CD4-positive, alpha-beta T cell treated with Interleukin-17A for 4 hours (primary cell): ENCODE measurements around the gene FAM177B.
"Not testable (repeated sequence)": the region's sequence is repeated elsewhere in the genome, so short reads cannot be mapped to it uniquely, and the experiment has no call there.

ENCODE experiments used
- DNase-seq: peaks from one replicate; pipeline ENCODE4 v3.0.0-alpha.2; 2020; ENCODE audit warnings: mixed read lengths

FAM177B gene

GRCh38 chr1:222741630-222742457, 4.8 kb downstream of the FAM177B start:
- DNase-seq: not testable (repeated sequence)

GRCh38 chr1:222749927-222750326, 12.9 kb downstream of the FAM177B start:
- no peak for DNase-seq

DNA sequence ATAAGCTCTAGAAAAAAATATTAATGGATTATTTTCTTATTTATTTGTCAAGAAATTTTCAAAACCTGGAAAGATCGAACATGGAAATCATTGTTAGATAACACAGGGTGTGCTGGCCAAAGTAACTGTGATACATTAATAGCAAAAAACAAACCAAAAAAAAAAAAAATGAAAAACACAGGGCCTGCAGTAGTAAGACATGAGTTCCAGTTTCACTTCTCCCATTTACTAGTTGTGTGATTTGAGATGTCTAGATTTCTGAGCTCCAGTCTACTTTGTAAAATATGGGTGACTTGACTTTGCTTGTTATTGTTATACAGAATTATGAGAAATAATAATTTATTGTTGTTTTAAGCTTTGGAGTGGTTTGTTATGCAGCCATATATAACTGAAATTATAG, 13.6 kb downstream of the FAM177B start:
- DNase-seq: no peak

DNA sequence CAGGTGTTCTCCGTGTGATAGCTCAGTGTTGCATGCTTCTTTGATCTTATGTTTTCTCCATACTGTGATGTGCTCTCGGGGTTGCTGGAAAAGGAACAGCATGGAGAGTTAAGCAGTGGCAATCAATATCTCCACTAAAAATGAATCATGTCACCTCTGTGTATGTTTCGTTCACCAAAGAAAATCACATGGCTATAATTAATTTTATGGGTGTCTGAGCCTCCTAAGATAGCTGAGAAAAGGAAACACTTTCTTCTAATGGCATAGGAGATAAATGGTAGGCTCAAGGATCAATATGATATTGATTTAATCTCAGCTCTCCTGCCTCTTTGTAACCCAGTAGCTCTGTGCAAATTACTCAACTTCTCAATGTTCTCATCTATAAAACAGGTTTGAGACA, 14.3 kb downstream of the FAM177B start:
- DNase-seq: no peak

GRCh38 chr1:222754366-222755139, 17.6 kb downstream of the FAM177B start:
- no peak for DNase-seq

DNA sequence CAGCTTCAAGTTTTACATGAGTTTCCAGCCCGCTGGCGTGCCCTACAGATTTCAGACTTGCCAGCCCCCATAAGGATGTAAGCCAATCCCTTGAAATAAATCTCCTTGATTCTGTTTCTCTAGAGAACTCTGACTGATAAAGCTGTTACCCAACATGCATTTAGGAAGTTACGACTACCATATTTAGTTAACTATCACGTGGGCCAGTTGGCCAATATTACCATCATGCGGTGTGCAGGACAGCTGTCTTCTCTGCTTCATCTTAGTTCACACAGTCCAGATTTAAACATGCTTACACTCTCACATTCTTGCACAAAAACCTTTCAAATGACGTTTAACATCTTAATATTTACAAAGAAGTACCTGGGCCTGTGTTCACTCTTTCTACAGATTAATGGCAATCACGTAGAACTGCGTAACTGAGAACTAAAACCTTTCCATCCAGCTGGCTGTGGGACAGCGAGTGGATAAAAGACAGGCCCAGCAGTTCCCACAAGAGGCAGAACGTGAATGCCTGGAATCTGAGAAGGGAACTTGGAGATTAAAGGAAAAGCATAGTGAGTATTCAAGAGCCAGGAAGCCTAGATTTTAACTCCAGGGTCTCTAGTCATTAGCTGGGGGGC, 20.8 kb downstream of the FAM177B start:
- no peak for DNase-seq

DNA sequence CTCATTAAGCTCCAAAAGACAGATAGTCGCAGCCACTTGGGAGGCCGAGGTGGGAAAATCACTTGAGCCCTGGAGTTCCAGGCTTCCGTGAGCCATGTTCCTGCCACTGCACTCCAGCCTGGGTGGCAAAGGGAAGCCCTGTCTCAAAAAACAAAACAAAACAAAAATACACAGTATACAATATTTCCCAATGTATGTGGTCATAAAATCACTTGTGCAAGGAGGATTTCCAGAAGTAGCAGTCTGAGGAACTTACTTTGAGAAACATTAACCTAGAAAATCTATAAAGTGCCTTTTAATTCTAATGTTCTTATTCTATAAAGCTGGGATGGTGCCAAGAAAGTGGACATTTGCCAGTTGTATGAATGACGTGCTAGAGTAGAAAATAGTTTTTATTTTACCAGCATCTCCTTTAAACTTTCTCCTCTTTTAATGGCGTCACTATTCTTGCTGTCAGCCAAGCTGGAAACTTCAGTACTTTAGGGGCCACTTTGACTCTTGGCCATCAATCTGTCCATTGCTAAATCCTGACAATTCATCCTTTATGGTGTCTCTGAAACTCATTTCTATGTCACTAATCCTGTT, 22.5 kb downstream of the FAM177B start:
- no peak for DNase-seq

- DNase-seq: no peak
These were observed 24.1 kb downstream of the FAM177B start for GRCh38 chr1:222761083-222761482.

DNA sequence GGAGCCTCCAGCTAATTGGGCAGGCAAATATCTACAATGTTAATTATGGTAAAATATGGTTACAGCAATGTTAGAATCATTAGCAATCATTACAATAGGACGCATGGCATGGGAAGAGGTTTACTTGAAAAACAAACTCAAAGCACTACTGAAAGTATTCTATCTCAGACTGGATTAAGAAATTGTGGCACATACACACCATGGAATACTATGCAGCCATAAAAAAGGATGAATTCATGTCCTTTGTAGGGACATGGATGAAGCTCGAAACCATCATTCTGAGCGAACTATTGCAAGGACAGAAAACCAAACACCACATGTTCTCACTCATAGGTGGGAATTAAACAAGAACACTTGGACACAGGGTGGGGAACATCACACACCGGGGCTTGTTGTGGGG, 25.2 kb downstream of the FAM177B start:
- DNase-seq: not testable (repeated sequence)

- no peak for DNase-seq
These were observed 30.2 kb downstream of the FAM177B start for GRCh38 chr1:222767152-222767571.

- DNase-seq: no peak
These were observed 31.6 kb downstream of the FAM177B start for GRCh38 chr1:222768592-222768991.

GRCh38 chr1:222769181-222769580, 32.2 kb downstream of the FAM177B start:
- DNase-seq: no peak

DNA sequence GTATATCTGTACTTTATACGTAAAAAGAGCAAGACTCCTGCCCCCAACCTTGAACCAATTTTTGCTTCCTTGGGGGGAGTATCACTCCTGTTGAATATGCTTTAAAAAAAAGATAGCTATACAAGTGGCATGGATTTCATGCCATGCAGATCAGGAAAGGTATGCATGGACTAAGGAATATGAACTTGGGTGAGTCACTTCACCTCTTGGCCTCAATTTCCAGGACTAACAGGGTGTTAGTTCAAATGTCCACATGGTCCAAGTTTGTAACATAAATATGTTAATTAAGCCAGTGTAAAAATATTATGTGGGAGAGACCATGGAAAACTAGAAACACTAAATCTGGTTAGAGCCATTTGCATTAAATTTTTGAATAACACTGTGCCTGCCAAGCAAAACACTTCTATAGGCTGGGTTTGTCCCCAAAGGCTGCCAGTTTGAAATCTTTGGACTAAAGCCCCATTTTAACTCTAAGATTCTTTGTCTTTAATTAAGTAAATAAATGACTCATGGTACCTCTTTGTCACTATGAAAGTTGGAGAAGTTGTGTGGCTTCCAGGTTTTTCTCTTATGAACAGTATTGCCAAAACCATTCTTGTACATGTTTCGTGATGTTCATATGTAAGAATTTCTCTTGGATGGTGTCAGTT, 33.1 kb downstream of the FAM177B start:
- DNase-seq: no peak

- no peak for DNase-seq
These were observed 36.0 kb downstream of the FAM177B start for GRCh38 chr1:222772996-222773379.

- no peak for DNase-seq
These were observed 40.5 kb downstream of the FAM177B start for GRCh38 chr1:222777463-222777862.

DNA sequence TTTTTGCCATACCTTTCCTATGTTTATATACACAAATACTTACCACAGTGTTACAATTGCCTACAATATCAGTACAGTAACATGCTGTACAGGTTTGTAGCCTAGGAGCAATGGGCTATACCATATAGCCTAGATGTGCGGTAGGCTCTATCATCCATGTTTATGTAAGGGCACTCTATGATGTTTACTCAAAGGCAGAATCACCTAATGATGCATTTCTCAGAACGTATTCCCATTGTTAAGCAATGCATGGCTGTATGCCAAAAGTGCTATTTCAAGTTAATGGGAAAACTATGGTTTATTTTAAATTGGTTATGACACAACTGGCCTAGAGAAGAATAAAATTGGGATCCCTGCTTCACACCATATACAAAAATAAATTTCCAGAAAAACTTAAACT, 41.0 kb downstream of the FAM177B start:
- no peak for DNase-seq

DNA sequence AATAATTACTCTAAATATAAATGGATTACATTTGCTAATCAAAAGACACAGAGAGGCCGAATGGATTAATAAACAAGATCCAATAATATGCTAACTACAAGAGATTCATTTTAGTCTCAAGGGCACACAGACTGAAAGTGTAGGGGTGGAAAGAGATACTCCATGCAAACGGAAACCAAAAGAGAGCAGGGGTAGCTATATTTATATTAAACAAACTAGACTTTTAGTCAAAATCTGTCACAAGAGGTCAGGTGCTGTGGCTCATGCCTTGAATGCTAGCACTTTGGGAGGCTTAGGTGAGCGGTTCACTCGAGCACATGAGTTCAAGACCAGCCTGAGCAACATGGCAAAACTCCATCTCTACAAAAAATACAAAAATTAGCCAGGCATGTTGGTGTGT, 44.2 kb downstream of the FAM177B start:
- no peak for DNase-seq

- DNase-seq: no peak
These were observed 46.0 kb downstream of the FAM177B start for GRCh38 chr1:222783051-222783450.

GRCh38 chr1:222784371-222784770, 47.4 kb downstream of the FAM177B start:
- DNase-seq: no peak

DNA sequence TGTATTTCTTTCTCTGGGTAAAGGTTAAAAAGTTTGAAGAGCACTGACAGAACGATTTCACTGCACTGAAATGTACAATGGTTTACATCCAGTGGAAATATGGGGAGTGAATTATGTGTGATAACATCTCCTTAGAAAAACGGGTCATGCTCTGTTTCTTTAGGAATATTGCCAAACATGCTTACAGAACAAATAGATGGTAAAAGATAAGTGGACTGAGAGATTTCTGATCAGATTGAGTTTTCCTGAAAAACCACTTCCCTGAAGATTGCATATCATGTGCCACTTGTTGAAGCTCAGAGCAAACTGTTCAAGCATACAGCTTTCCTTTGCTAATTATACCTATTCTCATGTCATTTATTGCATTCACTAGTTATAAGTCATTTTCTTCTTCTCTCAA, 47.9 kb downstream of the FAM177B start:
- no peak for DNase-seq

GRCh38 chr1:222785529-222785928, 48.5 kb downstream of the FAM177B start:
- no peak for DNase-seq

DNA sequence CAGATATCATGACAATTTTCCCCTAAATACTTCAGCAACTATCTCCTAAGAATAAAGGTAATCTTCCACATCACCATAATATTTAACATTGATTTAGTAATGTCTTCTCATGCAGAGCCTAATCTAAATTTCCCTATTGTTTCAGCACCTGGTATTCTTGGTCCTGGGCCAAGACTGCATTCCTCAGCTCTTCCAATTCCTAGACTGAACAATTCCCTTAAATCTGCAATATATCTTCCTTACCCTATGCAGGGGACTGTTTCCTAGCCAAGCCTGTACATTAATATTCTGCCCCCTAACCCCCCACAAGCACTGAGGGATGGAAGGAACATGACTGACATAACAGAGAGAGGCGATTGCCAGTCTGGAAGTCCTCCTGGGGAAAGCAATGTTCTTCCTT, 49.1 kb downstream of the FAM177B start:
- no peak for DNase-seq

DNA sequence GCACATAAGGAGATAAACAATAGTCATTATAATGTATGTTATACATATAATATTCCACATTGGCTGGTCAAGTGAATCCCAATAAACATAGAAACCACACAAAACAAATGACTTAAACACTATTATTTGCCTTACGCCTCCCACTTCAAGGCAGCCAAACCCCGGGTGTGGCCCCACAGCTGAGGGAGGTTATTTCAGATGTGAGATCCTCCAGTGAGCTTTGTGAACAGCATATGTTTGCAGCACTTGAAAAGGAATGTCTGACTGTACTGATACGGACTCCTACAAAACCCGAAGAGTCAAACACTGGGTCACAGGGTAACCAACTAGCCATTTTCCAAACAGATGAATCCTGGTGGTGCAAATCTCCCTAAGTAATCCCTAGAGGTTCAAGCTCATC, 50.7 kb downstream of the FAM177B start:
- DNase-seq: no peak
